Measurements from ENCODE around the gene DHX40.
"Not testable (repeated sequence)": the region's sequence is repeated elsewhere in the genome, so short reads cannot be mapped to it uniquely, and the experiment has no call there.

The DHX40 gene

DNA sequence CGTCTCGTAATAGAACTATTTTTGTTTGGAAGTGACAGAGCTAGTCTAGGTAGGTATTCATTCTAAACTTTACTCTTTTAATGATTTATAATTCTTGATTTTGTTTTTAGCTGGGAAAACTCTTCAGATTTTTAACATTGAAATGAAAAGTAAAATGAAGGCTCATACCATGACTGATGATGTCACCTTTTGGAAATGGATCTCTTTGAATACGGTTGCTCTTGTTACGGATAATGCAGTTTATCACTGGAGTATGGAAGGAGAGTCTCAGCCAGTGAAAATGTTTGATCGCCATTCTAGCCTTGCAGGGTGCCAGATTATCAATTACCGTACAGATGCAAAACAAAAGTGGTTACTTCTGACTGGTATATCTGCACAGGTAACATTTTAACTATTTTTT, 81.9 kb downstream of the DHX40 start:
- TF ChIP-seq CTCF (IDR thresholded peaks at IDR 0.05; ENCODE audit: low read depth, low read length) = no peak
- H3K4me3 ChIP-seq (replicated peaks in 1 of 2; ENCODE audit: low read depth in 2 of 2, low read length in 2 of 2) = no peak overlapping the region
- no peak for DNase-seq (ENCODE audit: low read depth in 2 of 2)

DNA sequence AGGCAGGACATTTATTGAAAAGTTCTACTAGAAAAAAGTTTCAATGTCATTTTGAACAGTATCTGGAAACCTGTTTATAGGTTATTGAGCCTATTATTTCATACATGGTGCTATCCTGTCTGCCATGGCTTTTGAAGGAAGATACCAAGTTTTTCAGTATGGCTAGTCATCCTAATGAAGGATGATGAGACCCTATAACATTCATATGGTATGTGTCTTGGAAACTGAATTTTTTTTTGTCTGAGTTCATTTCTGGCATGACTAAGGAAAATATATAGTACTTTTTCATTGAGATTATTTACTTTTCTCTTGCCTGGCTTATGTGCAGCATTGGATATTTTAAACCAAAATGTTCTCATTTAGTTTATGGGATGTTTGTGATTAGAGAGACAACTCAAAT, 84.5 kb downstream of the DHX40 start:
- DNase-seq (ENCODE audit: low read depth in 2 of 2) = no peak
- no peak overlapping the region for H3K4me3 ChIP-seq (replicated peaks in 1 of 2; ENCODE audit: low read depth in 2 of 2, low read length in 2 of 2)
- no peak for TF ChIP-seq CTCF (IDR thresholded peaks at IDR 0.05; ENCODE audit: low read depth, low read length)

- TF ChIP-seq CTCF (IDR thresholded peaks at IDR 0.05; ENCODE audit: low read depth, low read length) = no peak
- H3K4me3 ChIP-seq (replicated peaks in 1 of 2; ENCODE audit: low read depth in 2 of 2, low read length in 2 of 2) = no peak overlapping the region
- no peak for DNase-seq (ENCODE audit: low read depth in 2 of 2)
Measured at GRCh38 chr17:59650642-59651041, 85.2 kb downstream of the DHX40 start.

DNA sequence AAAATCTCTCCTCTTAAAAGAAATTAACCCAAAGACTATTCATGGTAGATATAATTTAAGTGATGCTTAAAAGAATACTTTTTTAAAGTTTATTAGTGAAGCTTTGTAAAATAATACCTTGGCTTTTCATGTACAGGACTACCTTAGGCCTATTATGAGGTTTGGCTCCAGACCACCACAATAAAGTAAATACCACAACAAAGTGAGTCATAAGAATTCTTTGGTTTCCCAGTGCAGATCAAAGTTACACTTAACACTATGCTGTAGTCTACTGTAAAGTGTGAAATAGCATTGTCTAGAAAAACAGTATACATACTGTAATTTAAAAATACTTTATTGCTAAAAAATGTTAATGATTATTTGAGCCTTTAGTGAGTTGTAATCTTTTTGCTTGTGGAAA, 85.9 kb downstream of the DHX40 start:
- H3K4me3 ChIP-seq (replicated peaks in 1 of 2; ENCODE audit: low read depth in 2 of 2, low read length in 2 of 2) = no peak overlapping the region
- peak in 1 of 2 donors; percentile 47 for DNase-seq (ENCODE audit: low read depth in 2 of 2)
- no peak for TF ChIP-seq CTCF (IDR thresholded peaks at IDR 0.05; ENCODE audit: low read depth, low read length)

DNA sequence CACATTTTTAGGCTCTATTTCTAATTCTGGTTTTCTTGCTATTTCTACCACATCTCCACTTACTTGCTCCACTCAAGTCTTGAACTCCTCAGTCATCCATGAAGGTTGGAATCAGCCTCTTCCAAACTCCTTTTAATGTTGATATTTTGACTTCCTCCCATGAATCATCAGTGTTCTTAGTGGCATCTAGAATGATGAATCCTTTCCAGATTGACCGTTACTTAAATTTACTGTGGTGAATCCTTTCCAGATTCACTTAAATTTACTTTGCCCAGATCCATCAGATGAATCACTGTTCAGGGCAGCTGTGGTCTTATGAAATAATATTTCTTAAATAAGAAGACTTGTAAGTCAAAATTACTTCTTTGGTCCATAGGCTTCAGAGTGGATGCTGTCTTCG, 86.7 kb downstream of the DHX40 start:
- no peak for TF ChIP-seq CTCF (IDR thresholded peaks at IDR 0.05; ENCODE audit: low read depth, low read length)
- no peak overlapping the region for H3K4me3 ChIP-seq (replicated peaks in 1 of 2; ENCODE audit: low read depth in 2 of 2, low read length in 2 of 2)
- DNase-seq (ENCODE audit: low read depth in 2 of 2) = peak; percentile 28 to 88

DNA sequence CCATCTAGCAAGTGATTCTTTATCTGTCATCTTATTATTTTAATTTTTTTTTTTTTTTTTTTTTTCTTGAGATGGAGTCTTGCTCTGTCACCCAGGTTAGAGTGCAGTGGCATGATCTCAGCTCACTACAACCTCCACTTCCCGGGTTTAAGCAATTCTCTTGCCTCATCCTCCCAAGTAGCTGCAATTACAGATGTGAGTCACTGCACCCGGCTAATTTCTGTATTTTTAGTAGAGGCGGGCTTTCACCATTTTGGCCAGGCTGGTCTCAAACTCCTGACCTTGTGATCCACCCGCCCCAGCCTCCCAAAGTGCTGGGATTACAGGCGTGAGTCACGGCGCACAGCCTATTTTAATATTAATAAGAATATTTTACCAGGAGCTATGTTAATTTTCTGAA, 91.2 kb downstream of the DHX40 start:
- H3K4me3 ChIP-seq (replicated peaks in 1 of 2; ENCODE audit: low read depth in 2 of 2, low read length in 2 of 2) = not testable (repeated sequence)
- DNase-seq (ENCODE audit: low read depth in 2 of 2) = peak; percentile 62 to 93

Measured in cardiac fibroblast (primary cell).